HUES6 (cell line): ENCODE results near the gene ANKRD6.

ENCODE experiments used
- H3K27ac ChIP-seq: 2 replicates; pipeline ENCODE4 v1.7.0; 2013; ENCODE audit warnings: low read depth, mild to moderate bottlenecking, low read length, inconsistent platforms
- H3K27me3 ChIP-seq: 2 replicates; pipeline ENCODE4 v1.6.1; 2013; ENCODE audit warnings: low read length; ENCODE audit not compliant: control insufficient read depth, insufficient read depth
- H3K36me3 ChIP-seq: 2 replicates; pipeline ENCODE4 v1.6.1; 2013; ENCODE audit warnings: low read length; ENCODE audit not compliant: control insufficient read depth, insufficient read depth
- H3K4me1 ChIP-seq: 2 replicates; pipeline ENCODE4 v1.6.1; 2013; ENCODE audit warnings: low read length; ENCODE audit not compliant: control insufficient read depth, insufficient read depth
- H3K4me3 ChIP-seq: 2 replicates; pipeline ENCODE4 v1.5.1; 2013; ENCODE audit warnings: low read depth, low read length
- H3K9ac ChIP-seq: one replicate; pipeline ENCODE4 v1.6.1; 2013; ENCODE audit warnings: mild to moderate bottlenecking, low read length
- H3K9me3 ChIP-seq: 2 replicates; pipeline ENCODE4 v1.6.1; 2013; ENCODE audit warnings: low read depth, low read length; ENCODE audit not compliant: control insufficient read depth, insufficient read depth

The ANKRD6 gene

GRCh38 chr6:89475101-89475500 is 42.1 kb downstream of the ANKRD6 start:
- Histone ChIP-seq H3K9ac (no peak overlapping the region), H3K27me3 (no peaks in the 10 kb centered on the region), H3K4me3 (no peak overlapping the region), H3K9me3 (no peaks in the 10 kb centered on the region), H3K4me1 (0 out of 2 replicates have a peak, but pooled peaks cover 4% of the 10 kb centered on the region), H3K27ac (no peak overlapping the region), H3K36me3 (no peaks in the 10 kb centered on the region)

- Histone ChIP-seq H3K9ac (no peak overlapping the region), H3K4me1 (0 out of 2 replicates have a peak, but pooled peaks cover 4% of the 10 kb centered on the region), H3K36me3 (no peaks in the 10 kb centered on the region), H3K4me3 (no peak overlapping the region), H3K9me3 (no peaks in the 10 kb centered on the region), H3K27me3 (no peaks in the 10 kb centered on the region), H3K27ac (no peak overlapping the region)
These were observed 42.7 kb downstream of the ANKRD6 start for GRCh38 chr6:89475634-89476033.

GRCh38 chr6:89479897-89480296 is 46.9 kb downstream of the ANKRD6 start:
- Histone ChIP-seq H3K27ac (no peak overlapping the region), H3K36me3 (no peaks in the 10 kb centered on the region), H3K9ac (no peak overlapping the region), H3K27me3 (no peaks in the 10 kb centered on the region), H3K4me1 (peaks cover 27% of the 10 kb centered on the region), H3K9me3 (no peaks in the 10 kb centered on the region), H3K4me3 (no peak overlapping the region)

GRCh38 chr6:89481695-89482094 is 48.7 kb downstream of the ANKRD6 start:
- H3K27me3 ChIP-seq = no peaks in the 10 kb centered on the region
- H3K27ac ChIP-seq = no peak overlapping the region
- H3K9me3 ChIP-seq = no peaks in the 10 kb centered on the region
- peaks cover 32% of the 10 kb centered on the region for H3K4me1 ChIP-seq
- no peaks in the 10 kb centered on the region for H3K36me3 ChIP-seq
- H3K4me3 ChIP-seq = no peak overlapping the region
- no peak overlapping the region for H3K9ac ChIP-seq

- Histone ChIP-seq H3K36me3 (no peaks in the 10 kb centered on the region), H3K27me3 (no peaks in the 10 kb centered on the region), H3K4me1 (peaks cover 32% of the 10 kb centered on the region)
These were observed 49.2 kb downstream of the ANKRD6 start for GRCh38 chr6:89482126-89482525.

GRCh38 chr6:89483111-89483720 is 50.3 kb downstream of the ANKRD6 start:
- Histone ChIP-seq H3K36me3 (no peaks in the 10 kb centered on the region), H3K27ac (no peak overlapping the region), H3K9ac (no peak overlapping the region), H3K4me1 (peaks cover 32% of the 10 kb centered on the region), H3K27me3 (no peaks in the 10 kb centered on the region), H3K9me3 (no peaks in the 10 kb centered on the region), H3K4me3 (no peak overlapping the region)

More at GRCh38 chr6:89482126-89482525, 49.2 kb downstream of the ANKRD6 start:
- Histone ChIP-seq H3K9me3 (no peaks in the 10 kb centered on the region), H3K9ac (no peak overlapping the region), H3K4me3 (no peak overlapping the region), H3K27ac (no peak overlapping the region)

GRCh38 chr6:89485320-89485719 is 52.4 kb downstream of the ANKRD6 start:
- H3K9me3 ChIP-seq = no peaks in the 10 kb centered on the region
- no peaks in the 10 kb centered on the region for H3K36me3 ChIP-seq
- no peak overlapping the region for H3K4me3 ChIP-seq
- peaks cover 32% of the 10 kb centered on the region for H3K4me1 ChIP-seq
- H3K9ac ChIP-seq = no peak overlapping the region
- no peaks in the 10 kb centered on the region for H3K27me3 ChIP-seq
- no peak overlapping the region for H3K27ac ChIP-seq

- H3K27me3 ChIP-seq = no peaks in the 10 kb centered on the region
- H3K9ac ChIP-seq = no peak overlapping the region
- H3K4me1 ChIP-seq = peaks cover 29% of the 10 kb centered on the region
- H3K36me3 ChIP-seq = no peaks in the 10 kb centered on the region
- H3K9me3 ChIP-seq = no peaks in the 10 kb centered on the region
- H3K4me3 ChIP-seq = no peak overlapping the region
- no peak overlapping the region for H3K27ac ChIP-seq
These were observed 54.9 kb downstream of the ANKRD6 start for GRCh38 chr6:89487864-89488263.

- no peaks in the 10 kb centered on the region for H3K9me3 ChIP-seq
- H3K4me1 ChIP-seq = peaks cover 23% of the 10 kb centered on the region
- no peak overlapping the region for H3K9ac ChIP-seq
These were observed 55.5 kb downstream of the ANKRD6 start for GRCh38 chr6:89488438-89488837.

GRCh38 chr6:89489078-89489477 is 56.1 kb downstream of the ANKRD6 start:
- no peak overlapping the region for H3K9ac ChIP-seq
- H3K36me3 ChIP-seq = no peaks in the 10 kb centered on the region
- H3K4me1 ChIP-seq = peaks cover 16% of the 10 kb centered on the region
- no peak overlapping the region for H3K27ac ChIP-seq
- H3K27me3 ChIP-seq = no peaks in the 10 kb centered on the region
- no peaks in the 10 kb centered on the region for H3K9me3 ChIP-seq
- H3K4me3 ChIP-seq = no peak overlapping the region

More at GRCh38 chr6:89488438-89488837, 55.5 kb downstream of the ANKRD6 start:
- Histone ChIP-seq H3K27me3 (no peaks in the 10 kb centered on the region), H3K27ac (no peak overlapping the region), H3K4me3 (no peak overlapping the region), H3K36me3 (no peaks in the 10 kb centered on the region)

- no peak overlapping the region for H3K9ac ChIP-seq
- no peaks in the 10 kb centered on the region for H3K27me3 ChIP-seq
- H3K27ac ChIP-seq = no peak overlapping the region
- peaks cover 10% of the 10 kb centered on the region for H3K4me1 ChIP-seq
- no peak overlapping the region for H3K4me3 ChIP-seq
- H3K9me3 ChIP-seq = no peaks in the 10 kb centered on the region
- H3K36me3 ChIP-seq = no peaks in the 10 kb centered on the region
These were observed 59.2 kb downstream of the ANKRD6 start for GRCh38 chr6:89492025-89492640.
